ENCODE data around the gene PIP4K2A.

The PIP4K2A gene

DNA sequence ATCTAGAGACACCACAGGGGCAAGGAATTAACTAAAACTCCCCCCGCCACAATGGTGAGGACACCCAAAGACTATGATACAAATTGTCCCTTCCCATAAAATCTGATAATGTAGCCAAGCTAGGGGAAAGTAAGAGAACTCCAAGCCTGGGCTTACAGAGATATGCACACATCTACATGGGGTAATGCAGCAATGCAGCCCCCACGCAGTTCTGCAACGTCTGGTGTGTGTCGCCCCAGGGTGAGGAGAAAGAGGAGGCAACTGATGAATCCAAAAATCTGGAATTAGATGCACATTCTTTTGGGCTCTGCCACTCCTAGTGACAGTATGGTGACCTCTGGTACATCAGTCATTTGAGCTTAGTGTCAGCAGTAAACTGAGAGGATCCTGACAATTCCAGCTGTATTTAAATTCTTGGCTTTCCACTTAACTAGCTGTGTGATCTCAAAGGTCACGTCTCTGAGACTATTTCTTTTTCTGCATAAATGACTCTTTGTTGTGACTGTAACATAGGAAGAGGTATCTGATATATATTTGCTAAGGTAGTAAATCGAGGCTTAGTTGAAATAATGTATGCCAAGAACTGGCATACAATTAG lies 51.5 kb downstream of the PIP4K2A start:
- H3K27ac ChIP-seq, result no peak overlapping the region
- TF ChIP-seq, protein P1, sequence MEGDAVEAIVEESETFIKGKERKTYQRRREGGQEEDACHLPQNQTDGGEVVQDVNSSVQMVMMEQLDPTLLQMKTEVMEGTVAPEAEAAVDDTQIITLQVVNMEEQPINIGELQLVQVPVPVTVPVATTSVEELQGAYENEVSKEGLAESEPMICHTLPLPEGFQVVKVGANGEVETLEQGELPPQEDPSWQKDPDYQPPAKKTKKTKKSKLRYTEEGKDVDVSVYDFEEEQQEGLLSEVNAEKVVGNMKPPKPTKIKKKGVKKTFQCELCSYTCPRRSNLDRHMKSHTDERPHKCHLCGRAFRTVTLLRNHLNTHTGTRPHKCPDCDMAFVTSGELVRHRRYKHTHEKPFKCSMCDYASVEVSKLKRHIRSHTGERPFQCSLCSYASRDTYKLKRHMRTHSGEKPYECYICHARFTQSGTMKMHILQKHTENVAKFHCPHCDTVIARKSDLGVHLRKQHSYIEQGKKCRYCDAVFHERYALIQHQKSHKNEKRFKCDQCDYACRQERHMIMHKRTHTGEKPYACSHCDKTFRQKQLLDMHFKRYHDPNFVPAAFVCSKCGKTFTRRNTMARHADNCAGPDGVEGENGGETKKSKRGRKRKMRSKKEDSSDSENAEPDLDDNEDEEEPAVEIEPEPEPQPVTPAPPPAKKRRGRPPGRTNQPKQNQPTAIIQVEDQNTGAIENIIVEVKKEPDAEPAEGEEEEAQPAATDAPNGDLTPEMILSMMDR (conservative IDR thresholded peaks at IDR 0.05), result no peak
- TF ChIP-seq ZFX (IDR thresholded peaks at IDR 0.05), result no peak

GRCh38 chr10:22659866-22660265 lies 54.5 kb downstream of the PIP4K2A start:
- no peak overlapping the region for H3K27ac ChIP-seq
- TF ChIP-seq, protein P1 (conservative IDR thresholded peaks at IDR 0.05), result no peak
- no peak for TF ChIP-seq ZFX (IDR thresholded peaks at IDR 0.05)

DNA sequence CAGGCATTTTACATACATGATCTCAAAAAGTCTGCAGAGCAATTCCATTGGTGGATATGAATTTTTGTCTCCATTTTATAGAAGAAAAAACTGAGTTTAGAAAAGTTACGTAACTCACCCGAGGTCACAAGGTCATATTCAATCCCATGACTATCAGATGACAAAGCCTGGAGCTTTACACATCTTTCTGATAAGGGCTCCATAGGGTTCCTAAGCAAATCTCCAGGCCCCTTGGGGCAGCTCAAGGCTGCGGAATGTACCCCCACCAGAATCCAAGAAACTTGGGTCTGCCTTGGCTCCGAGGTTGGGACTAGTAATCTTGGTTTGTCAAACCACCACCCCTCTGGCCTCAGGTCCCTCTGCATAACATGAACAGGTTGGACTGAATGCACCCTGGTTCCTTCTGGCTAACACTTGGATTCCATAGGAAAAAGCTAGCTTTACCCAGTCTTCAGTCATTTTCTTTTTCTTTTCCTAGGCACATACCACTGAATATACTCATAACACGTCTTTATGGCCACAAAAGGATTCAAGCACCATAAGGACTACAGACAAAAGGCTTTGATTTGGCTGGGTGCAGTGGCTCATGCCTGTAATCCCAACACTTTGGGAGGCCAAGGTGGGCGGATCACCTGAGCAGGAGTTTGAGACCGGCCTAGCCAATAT lies 55.5 kb downstream of the PIP4K2A start:
- TF ChIP-seq, protein P1 (conservative IDR thresholded peaks at IDR 0.05), result no peak
- no peak for TF ChIP-seq ZFX (IDR thresholded peaks at IDR 0.05)
- no peak overlapping the region for H3K27ac ChIP-seq

DNA sequence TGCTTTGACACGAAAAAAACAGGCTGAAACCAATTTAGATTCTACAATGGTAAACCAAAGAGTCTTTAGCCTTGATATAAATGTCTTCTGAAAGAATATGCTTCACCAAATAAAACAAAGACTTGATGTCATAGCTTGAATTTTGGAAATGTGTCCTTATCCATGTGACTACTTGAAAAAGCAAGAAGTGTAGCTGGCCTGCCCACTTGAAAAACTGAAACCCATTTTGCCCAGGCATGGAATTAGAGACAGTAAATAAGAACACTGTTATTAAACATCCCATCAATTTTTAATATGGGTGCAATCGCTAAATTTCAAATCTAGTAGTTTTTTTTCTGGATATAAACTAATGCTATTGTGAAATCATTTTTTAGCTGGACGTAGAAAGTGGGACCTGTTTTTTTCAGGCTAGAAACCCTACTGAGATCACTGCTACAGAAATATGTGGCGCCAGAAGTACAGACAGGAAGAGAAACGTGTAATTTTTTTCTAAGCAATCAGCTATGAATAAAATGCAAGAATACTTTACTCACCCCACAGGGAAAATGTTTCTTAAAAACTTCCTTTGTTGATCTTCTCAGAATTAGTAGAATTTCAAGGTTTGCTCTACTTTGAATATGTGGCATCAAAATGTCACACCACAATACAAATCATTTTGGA lies 56.7 kb downstream of the PIP4K2A start:
- no peak overlapping the region for H3K27ac ChIP-seq
- TF ChIP-seq ZFX (IDR thresholded peaks at IDR 0.05), result no peak
- TF ChIP-seq, protein P1 (conservative IDR thresholded peaks at IDR 0.05), result no peak

DNA sequence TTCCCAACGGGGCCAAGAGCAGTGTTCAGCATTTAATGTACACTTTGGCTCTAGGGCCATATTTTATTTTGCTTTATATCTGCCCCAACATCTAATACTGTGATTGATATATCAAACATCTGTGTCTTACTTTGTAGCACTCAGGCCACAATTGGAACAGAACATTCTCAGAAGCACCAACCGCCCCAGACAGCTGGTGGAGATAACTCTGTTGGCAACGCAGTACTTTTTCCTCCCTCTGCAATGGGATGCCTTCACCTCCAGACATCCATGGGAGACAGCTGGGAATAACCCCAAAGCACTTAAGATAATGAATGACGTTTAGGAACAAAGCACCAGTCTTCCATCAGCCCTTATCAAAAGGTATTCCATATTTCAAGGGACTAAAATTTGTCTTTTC lies 57.4 kb downstream of the PIP4K2A start:
- TF ChIP-seq, protein P1 (conservative IDR thresholded peaks at IDR 0.05), result no peak
- no peak for TF ChIP-seq ZFX (IDR thresholded peaks at IDR 0.05)
- peak overlapping the region; percentile 94 for H3K27ac ChIP-seq

DNA sequence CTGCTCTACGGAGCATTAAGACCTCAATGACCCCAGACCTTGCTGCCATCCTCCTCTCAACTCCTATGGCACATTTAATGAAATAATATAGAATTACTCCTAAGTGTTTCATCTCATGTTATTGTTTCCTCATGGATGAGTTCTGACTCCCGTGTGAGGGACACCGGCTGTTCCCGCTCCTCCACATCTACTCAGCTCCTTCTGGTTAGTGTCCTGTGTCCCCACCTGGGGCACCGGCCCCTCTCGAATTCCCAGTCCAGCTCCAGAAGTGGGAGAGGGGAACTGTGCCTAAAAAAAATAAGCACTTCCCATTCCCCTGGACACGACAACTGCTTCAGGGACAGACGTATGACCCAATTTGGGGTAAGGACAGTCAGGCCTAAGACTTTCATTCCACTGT lies 58.3 kb downstream of the PIP4K2A start:
- TF ChIP-seq ZFX (IDR thresholded peaks at IDR 0.05), result no peak
- TF ChIP-seq, protein P1 (conservative IDR thresholded peaks at IDR 0.05), result no peak
- H3K27ac ChIP-seq, result peak overlapping the region; percentile 94

DNA sequence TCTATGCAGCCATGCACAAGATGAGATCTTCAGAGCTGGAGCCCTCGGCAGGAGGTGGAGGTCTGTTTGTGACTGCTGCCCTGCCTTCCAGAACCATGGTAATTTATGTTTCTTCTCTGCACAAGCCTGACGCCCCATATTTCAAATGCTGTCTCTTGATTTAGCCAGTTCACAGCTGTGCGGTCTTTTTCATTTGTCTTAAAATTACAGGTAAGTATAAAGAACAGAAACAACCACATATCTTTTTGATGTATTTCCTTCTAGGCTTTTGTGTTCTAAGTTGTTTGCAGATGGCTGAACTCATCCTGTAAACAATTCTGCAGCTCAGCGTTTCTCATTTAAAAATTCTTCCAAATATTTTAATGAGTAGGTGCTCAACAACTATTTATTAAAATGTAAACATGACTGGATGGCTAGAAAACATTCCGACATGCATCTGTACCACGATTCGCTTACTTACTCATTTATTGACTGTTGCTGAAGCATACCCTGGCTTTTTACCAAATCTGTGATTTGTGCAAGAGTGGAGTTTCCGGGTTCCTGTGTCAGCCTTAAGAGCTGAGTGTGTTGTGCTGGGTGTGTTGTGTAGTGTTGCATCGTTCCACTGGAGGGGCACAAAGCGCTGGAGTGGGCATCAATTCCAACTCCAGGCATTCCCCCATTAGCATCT lies 58.9 kb downstream of the PIP4K2A start:
- TF ChIP-seq, protein P1 (conservative IDR thresholded peaks at IDR 0.05), result peak; percentile 24
- TF ChIP-seq ZFX (IDR thresholded peaks at IDR 0.05), result no peak
- peak overlapping the region; percentile 94 for H3K27ac ChIP-seq
